ENCODE results near the gene ADAM12.

The ADAM12 gene

GRCh38 chr10:126222736-126223511 lies 165.4 kb downstream of the ADAM12 start:
- DNase-seq (ENCODE audit: low read depth) = no peak
- H3K4me3 ChIP-seq (ENCODE audit: control insufficient read depth, low read depth, low read length) = no peak overlapping the region
- no peak for TF ChIP-seq CTCF (IDR thresholded peaks at IDR 0.05; ENCODE audit: control insufficient read depth, insufficient read depth, low read depth, low read length, missing control alignments)

GRCh38 chr10:126221874-126222273 lies 166.4 kb downstream of the ADAM12 start:
- DNase-seq (ENCODE audit: low read depth) = no peak
- H3K4me3 ChIP-seq (ENCODE audit: control insufficient read depth, low read depth, low read length) = no peak overlapping the region
- no peak for TF ChIP-seq CTCF (IDR thresholded peaks at IDR 0.05; ENCODE audit: control insufficient read depth, insufficient read depth, low read depth, low read length, missing control alignments)

- no peak for DNase-seq (ENCODE audit: low read depth)
- TF ChIP-seq CTCF (IDR thresholded peaks at IDR 0.05; ENCODE audit: control insufficient read depth, insufficient read depth, low read depth, low read length, missing control alignments) = no peak
- H3K4me3 ChIP-seq (ENCODE audit: control insufficient read depth, low read depth, low read length) = no peak overlapping the region
These were observed 169.3 kb downstream of the ADAM12 start for GRCh38 chr10:126218778-126219649.

- TF ChIP-seq CTCF (IDR thresholded peaks at IDR 0.05; ENCODE audit: control insufficient read depth, insufficient read depth, low read depth, low read length, missing control alignments) = no peak
- no peak for DNase-seq (ENCODE audit: low read depth)
- H3K4me3 ChIP-seq (ENCODE audit: control insufficient read depth, low read depth, low read length) = no peak overlapping the region
These were observed 170.1 kb downstream of the ADAM12 start for GRCh38 chr10:126218174-126218573.

GRCh38 chr10:126216632-126216961 lies 171.7 kb downstream of the ADAM12 start:
- no peak for TF ChIP-seq CTCF (IDR thresholded peaks at IDR 0.05; ENCODE audit: control insufficient read depth, insufficient read depth, low read depth, low read length, missing control alignments)
- no peak overlapping the region for H3K4me3 ChIP-seq (ENCODE audit: control insufficient read depth, low read depth, low read length)
- no peak for DNase-seq (ENCODE audit: low read depth)

GRCh38 chr10:126215746-126216631 lies 172.3 kb downstream of the ADAM12 start:
- TF ChIP-seq CTCF (IDR thresholded peaks at IDR 0.05; ENCODE audit: control insufficient read depth, insufficient read depth, low read depth, low read length, missing control alignments) = no peak
- no peak overlapping the region for H3K4me3 ChIP-seq (ENCODE audit: control insufficient read depth, low read depth, low read length)
- DNase-seq (ENCODE audit: low read depth) = peak; percentile 85
